ENCODE results near the gene CCDC83. TPM values are rescaled to one million over a fixed set of nuclear protein-coding genes. Genes with fewer than 3 reads are reported as not detected.

Gene CCDC83
- total and polyA plus RNA-seq, 9 of the 15 experiments (the other 6 are each of a cell fraction or from before 2014, with no cell fraction given) = not detected

GRCh38 chr11:85854557-85855340 is 434 bp upstream of the CCDC83 start (continued):
- TF ChIP-seq EHMT2 (IDR thresholded peaks at IDR 0.05) (peak; percentile 44; the same call in 1 of the 2 replicates), ZNF589 (CRISPR knock-in tag; IDR thresholded peaks at IDR 0.05; ENCODE audit: low read depth) (0 out of 2 replicates have a peak, but pooled peaks have one; percentile 21), FOXJ2 (tag; IDR thresholded peaks at IDR 0.05) (no peak), FOXK1 (CRISPR knock-in tag; IDR thresholded peaks at IDR 0.05; ENCODE audit: borderline replicate concordance) (peak; percentile 52; the same call in 1 of the 2 replicates), TAL1 (IDR thresholded peaks at IDR 0.05) (no peak), RAD51 (IDR thresholded peaks at IDR 0.05; ENCODE audit: borderline replicate concordance, low read depth) (peak; percentile 5; the same call in 1 of the 2 replicates), ATF4 (CRISPR knock-in tag; IDR thresholded peaks at IDR 0.05) (no peak), DPF2 (IDR thresholded peaks at IDR 0.05) (peak; percentile 60), E2F6 (IDR thresholded peaks at IDR 0.05; ENCODE audit: borderline replicate concordance in 1 of 2, extremely low read depth in 1 of 2, insufficient read depth in 1 of 2, insufficient read length in 1 of 2, low read depth in 1 of 2, low read length in 1 of 2, poor library complexity in 1 of 2, severe bottlenecking in 1 of 2) (peak; percentile 98 to 99), E2F4 (CRISPR knock-in tag; IDR thresholded peaks at IDR 0.05; ENCODE audit: low read depth) (peak; percentile 84; the same call in 1 of the 2 replicates), CREB3L1 (IDR thresholded peaks at IDR 0.05; ENCODE audit: borderline replicate concordance, low read depth) (peak; percentile 22; the same call in 1 of the 2 replicates), CREBBP (IDR thresholded peaks at IDR 0.05; ENCODE audit: low read depth, low read length) (no peak), HIVEP1 (CRISPR knock-in tag; IDR thresholded peaks at IDR 0.05) (no peak), ATF1 (CRISPR knock-in tag; IDR thresholded peaks at IDR 0.05) (no peak), ATF1 (tag; IDR thresholded peaks at IDR 0.05) (peak; percentile 44), UBTF (IDR thresholded peaks at IDR 0.05; ENCODE audit: borderline replicate concordance in 1 of 2, low read depth in 2 of 2, low read length in 2 of 2) (peak in 1 of 2 experiments; percentile 67; a peak in 1 of 4 replicates), PHF20 (IDR thresholded peaks at IDR 0.05; ENCODE audit: partially characterized antibody) (peak; percentile 63), RFX1 (IDR thresholded peaks at IDR 0.05) (peak; percentile 85), SRSF9 (IDR thresholded peaks at IDR 0.05; ENCODE audit: borderline replicate concordance, low read depth, low read length) (no peak), ZNF695 (CRISPR knock-in tag; IDR thresholded peaks at IDR 0.05) (no peak), CTBP1 (IDR thresholded peaks at IDR 0.05; ENCODE audit: borderline replicate concordance) (peak; percentile 91)

Data from K562 (cell line).